GM10248 (cell line): ENCODE results near the gene SPRY1.

ENCODE experiments used
- CTCF ChIA-PET: fragments of 300-600 bp; sonication (Branson Sonifier 250); formaldehyde crosslinking; extraction: SDS; loops from one replicate; lab custom pipeline; 2021; ENCODE audit warnings: antibody characterized with exemption; lab: Yijun Ruan, JAX
- POLR2A ChIA-PET: fragments of 350-650 bp; sonication (Branson Sonifier 250); formaldehyde crosslinking; extraction: SDS; loops from one replicate; lab custom pipeline; 2020; ENCODE audit warnings: antibody characterized with exemption; lab: Yijun Ruan, JAX
- DNase-seq: peaks from one replicate; pipeline ENCODE4 v3.0.0; 2012; ENCODE audit errors: extremely low spot score
- CTCF ChIP-seq: IDR thresholded peaks from 2 replicates; pipeline ENCODE4 v1.5.1; 2012; ENCODE audit warnings: mild to moderate bottlenecking, low read depth; ENCODE audit errors: extremely low read depth, missing control alignments, control extremely low read depth

The SPRY1 gene, protein sequence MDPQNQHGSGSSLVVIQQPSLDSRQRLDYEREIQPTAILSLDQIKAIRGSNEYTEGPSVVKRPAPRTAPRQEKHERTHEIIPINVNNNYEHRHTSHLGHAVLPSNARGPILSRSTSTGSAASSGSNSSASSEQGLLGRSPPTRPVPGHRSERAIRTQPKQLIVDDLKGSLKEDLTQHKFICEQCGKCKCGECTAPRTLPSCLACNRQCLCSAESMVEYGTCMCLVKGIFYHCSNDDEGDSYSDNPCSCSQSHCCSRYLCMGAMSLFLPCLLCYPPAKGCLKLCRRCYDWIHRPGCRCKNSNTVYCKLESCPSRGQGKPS

GRCh38 chr4:123396307-123397143, at the start of gene SPRY1:
Gene SPRY1, plus strand, starts transcription at chr4:123396795. Its CDS starts 4,797 bp downstream, at chr4:123401592.
- no peak for TF ChIP-seq CTCF
- ChIA-PET CTCF (interaction anchor here (1.4 kb wide), 1 partner anchor 8 kb away, joined by 3 read pairs; no protein-coding TSS in a partner anchor), POLR2A (no interaction called here)
- DNase-seq: peak; percentile 61

- DNase-seq: no peak
- TF ChIP-seq CTCF: no peak
- POLR2A ChIA-PET: no interaction called here
- CTCF ChIA-PET: interaction anchor here (0.7 to 1.1 kb wide), 4 partner anchors 9 to 314 kb away, joined by 3 to 5 read pairs (median 3); no protein-coding TSS in a partner anchor
Measured at GRCh38 chr4:123346951-123347350, 49.6 kb upstream of the SPRY1 start.

DNA sequence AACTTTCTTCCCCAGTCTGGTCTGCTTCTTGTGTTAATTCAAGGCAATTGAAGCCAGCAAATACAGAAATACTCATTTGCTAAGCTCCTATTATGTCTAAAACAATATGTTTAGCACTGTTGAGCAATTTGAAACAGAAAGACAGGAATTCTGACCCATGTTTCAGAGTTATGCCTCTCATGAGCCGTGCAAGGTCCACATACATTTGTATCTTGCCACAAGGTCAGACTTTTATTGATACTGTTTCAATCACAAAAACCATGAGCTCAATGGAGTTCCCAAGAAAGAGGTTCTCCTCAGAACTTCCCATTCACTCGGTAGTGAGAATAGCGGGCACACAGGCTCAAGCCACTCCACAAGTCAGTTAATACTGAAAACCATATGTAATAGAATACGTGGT, 47.6 kb upstream of the SPRY1 start:
- CTCF ChIA-PET: interaction anchor here (0.9 to 3.9 kb wide), 2 partner anchors 12 to 36 kb away, joined by 3 to 18 read pairs; no protein-coding TSS in a partner anchor
- TF ChIP-seq CTCF: no peak
- no peak for DNase-seq
- POLR2A ChIA-PET: no interaction called here

DNA sequence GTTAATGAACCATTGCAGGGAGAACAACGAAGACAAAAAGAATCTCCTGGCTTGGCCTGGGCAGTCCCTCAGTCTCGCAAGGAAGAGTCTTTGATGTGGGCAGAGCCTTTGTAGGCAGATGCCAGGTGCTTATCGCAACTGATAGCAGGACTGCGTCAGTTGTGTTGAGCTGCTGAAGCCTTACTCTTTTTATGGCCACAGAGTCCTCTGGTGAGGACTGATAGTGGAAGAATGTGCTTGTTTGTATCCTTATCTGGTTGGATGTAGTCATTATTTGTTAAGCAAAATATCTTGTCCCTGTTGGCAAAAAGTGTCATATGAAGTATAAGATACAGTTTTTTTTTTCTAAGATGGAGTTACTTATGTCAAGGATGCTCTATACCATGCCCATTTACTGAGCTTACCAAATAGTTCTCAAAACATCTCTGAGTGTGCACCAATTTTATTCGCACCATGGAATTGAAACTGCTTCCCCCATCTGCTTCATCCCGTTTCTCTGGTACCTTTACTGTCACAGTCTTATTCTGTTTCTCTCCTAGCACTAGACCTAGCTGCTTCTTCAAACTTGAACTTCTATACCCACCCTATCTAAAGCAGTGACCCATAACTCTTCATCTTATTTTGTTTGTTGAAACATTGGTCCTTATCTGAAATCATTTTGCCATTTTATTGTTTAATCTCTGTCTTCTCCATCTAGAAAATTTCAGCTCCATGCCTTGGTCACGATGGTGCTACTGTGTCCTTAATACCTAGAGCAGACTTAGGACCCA, 47.0 kb upstream of the SPRY1 start:
- ChIA-PET CTCF (interaction anchor here (0.8 to 3.9 kb wide), 3 partner anchors 11 to 35 kb away, joined by 3 to 18 read pairs (median 3); no protein-coding TSS in a partner anchor), POLR2A (no interaction called here)
- DNase-seq: no peak
- TF ChIP-seq CTCF: no peak

DNA sequence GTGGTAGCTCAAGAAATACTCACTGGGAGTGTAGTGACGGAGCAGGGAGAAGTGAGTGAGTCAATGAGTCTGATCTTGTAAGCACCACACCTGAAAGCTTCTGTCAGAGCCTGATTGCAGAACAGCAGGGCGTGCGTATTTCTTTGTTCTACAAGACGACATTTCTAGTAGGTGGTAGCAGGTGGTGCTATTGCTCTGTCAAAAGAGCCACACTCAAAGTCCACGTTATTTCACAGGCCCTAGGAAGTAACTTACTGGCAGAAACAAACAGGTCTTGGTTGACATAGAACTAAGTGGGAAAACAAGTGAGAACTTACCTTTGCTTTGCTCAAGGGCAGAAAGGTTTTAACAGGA, 46.4 kb upstream of the SPRY1 start:
- no peak for TF ChIP-seq CTCF
- POLR2A ChIA-PET: no interaction called here
- CTCF ChIA-PET: interaction anchor here (0.8 to 3.9 kb wide), 2 partner anchors 10 to 22 kb away, joined by 3 to 18 read pairs; no protein-coding TSS in a partner anchor
- DNase-seq: no peak

DNA sequence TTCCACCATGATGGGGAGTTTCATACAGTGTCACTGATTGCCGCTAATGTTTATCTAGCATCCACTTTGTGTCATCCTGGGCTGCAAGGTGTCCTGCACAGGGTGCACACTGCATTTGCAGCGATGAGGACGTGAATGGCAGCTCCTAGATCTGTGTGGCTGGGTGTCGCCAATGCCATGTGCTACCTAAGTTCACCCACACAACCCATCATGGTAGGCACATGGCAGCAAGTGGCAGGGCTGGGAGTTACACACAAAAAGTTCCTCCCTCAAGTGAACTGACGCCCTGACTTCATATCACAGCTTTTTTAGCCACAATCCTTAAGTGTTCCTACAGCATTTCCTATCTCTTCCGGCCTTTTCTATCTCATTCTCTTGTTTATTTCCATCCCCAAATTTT, 45.9 kb upstream of the SPRY1 start:
- DNase-seq: no peak
- CTCF ChIA-PET: interaction anchor here (3.9 kb wide), 1 partner anchor 10 kb away, joined by 18 read pairs; no protein-coding TSS in a partner anchor
- POLR2A ChIA-PET: no interaction called here
- TF ChIP-seq CTCF: no peak
